ENCODE measurements around the gene SLC13A2. TPM values are rescaled to one million over a fixed set of nuclear protein-coding genes. Genes with fewer than 3 reads are reported as not detected.

The SLC13A2 gene
- total and polyA plus RNA-seq, 2 of the 4 experiments (the other 2 are of a cell fraction) = not detected

DNA sequence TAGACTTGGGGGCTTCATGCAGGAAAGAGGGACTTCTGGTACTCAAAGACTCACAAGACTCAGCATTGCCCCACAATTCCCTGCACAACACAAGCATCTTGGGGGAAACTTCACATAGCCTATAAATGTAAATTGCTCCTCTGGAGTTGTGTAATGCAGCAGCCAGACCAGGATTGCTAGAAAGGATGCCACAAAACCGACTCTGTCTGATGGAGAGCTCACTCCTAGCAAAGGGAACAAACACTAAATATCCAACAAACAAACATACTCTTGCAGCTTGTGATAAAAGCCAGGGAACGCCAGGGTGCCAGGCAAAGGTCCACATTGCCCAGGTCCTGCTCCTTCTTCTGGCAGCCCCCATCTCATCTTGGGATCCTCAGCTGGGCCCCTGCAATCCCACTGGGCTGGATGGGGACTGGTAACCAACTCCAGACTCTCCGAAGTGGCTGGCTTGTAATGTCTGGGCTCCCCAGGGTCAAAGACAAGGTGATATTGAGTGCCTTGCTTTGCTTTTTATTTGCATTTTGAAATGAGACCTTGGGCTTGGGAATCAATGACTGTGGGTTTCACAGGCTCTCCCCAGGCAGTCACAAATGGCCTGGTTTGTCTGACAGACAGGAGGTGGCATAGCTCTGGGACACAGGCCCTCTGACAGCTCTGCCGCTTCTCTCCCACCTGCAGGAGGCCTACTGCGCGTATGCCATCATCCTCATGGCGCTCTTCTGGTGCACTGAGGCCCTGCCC is 15.3 kb downstream of the SLC13A2 start:
- H2AFZ ChIP-seq (replicated peaks; ENCODE audit: low read length, poor library complexity) = no peak overlapping the region
- POLR2A ChIA-PET (ENCODE audit: unreplicated experiment) = no interaction called here
- no peak overlapping the region for H3K27ac ChIP-seq (ENCODE audit: insufficient read depth, low read length)
- H4K8ac ChIP-seq (ENCODE audit: low read depth in 2 of 2, low read length in 2 of 2) = no peak overlapping the region
- TF ChIP-seq RCOR1 (IDR thresholded peaks at IDR 0.05; ENCODE audit: insufficient replicate concordance, low read length) = no peak
- no peak for TF ChIP-seq RAD21 (IDR thresholded peaks at IDR 0.05; ENCODE audit: low read length)
- TF ChIP-seq RFX5 (IDR thresholded peaks at IDR 0.05; ENCODE audit: low read depth, low read length) = no peak
- TF ChIP-seq MXI1 (IDR thresholded peaks at IDR 0.05; ENCODE audit: borderline replicate concordance, low read depth, low read length) = no peak
- TF ChIP-seq MAFK (IDR thresholded peaks at IDR 0.05; ENCODE audit: low read depth, low read length) = no peak
- TF ChIP-seq CEBPB (IDR thresholded peaks at IDR 0.05; ENCODE audit: low read depth, low read length) = no peak
- peaks cover 6% of the 10 kb centered on the region; the same call in 1 of the 2 replicates for H3K4me1 ChIP-seq (ENCODE audit: control insufficient read depth, insufficient read depth, low read length)
- CTCF ChIA-PET = no interaction called here
- H3K9me1 ChIP-seq (ENCODE audit: insufficient read depth, low read length) = no peaks in the 10 kb centered on the region
- H3K56ac ChIP-seq (ENCODE audit: extremely low read depth, insufficient read depth, low read length) = no peak overlapping the region
- intact Hi-C loops (cut with micrococcal nuclease) = no loop called here
- no peak overlapping the region for H4K5ac ChIP-seq (ENCODE audit: low read depth, low read length)
- no peak overlapping the region for H3K18ac ChIP-seq (ENCODE audit: low read depth, low read length)
- in situ Hi-C loops (cut with MboI; ENCODE audit: low sequenced_read_pairs) = no loop called here
- no peak overlapping the region for H2BK20ac ChIP-seq (ENCODE audit: low read depth, low read length)
- no peak overlapping the region for H3K4ac ChIP-seq (ENCODE audit: low read depth, low read length)
- no peak overlapping the region for H2BK5ac ChIP-seq (ENCODE audit: low read depth, low read length, poor library complexity, severe bottlenecking)
- peaks cover 42% of the 10 kb centered on the region for H3K27me3 ChIP-seq (ENCODE audit: control insufficient read depth, insufficient read depth, low read length)
- H3K9me3 ChIP-seq (ENCODE audit: control insufficient read depth, insufficient read depth, low read length) = no peaks in the 10 kb centered on the region
- H3K14ac ChIP-seq (replicated peaks; ENCODE audit: low read depth, low read length) = no peak overlapping the region
- no peak overlapping the region for H3K9ac ChIP-seq (ENCODE audit: low read depth, low read length)
- H4K91ac ChIP-seq (ENCODE audit: insufficient read depth, low read depth, low read length) = no peak overlapping the region
- WGBS, 2 experiments (ENCODE audit: extremely low coverage in 2 of 2, insufficient read length in 1 of 2) = 42% methylated on average over 2 of the region's 7 CpGs; no CpG with 5 or more reads in 1 of the 2 experiments
- H2AK5ac ChIP-seq (ENCODE audit: low read depth, low read length) = no peak overlapping the region
- no TSS peak for BruUV-seq (replicated peaks)
- H3K4me3 ChIP-seq (ENCODE audit: insufficient read depth, low read depth, low read length) = no peak overlapping the region
- no peak overlapping the region for H3K23ac ChIP-seq (ENCODE audit: low read depth, low read length)
- H2BK120ac ChIP-seq (ENCODE audit: low read depth, low read length) = no peak overlapping the region
- H3K36me3 ChIP-seq (ENCODE audit: control insufficient read depth, insufficient read depth, low read length) = no peaks in the 10 kb centered on the region
- H2AK9ac ChIP-seq (replicated peaks; ENCODE audit: low read depth, low read length, poor library complexity) = no peak overlapping the region
- dilution Hi-C loops (cut with HindIII; ENCODE audit: low sequenced_read_pairs, unreplicated experiment) = no loop called here
- no peaks in the 10 kb centered on the region for H3K79me1 ChIP-seq (ENCODE audit: low read depth in 1 of 2, low read length in 2 of 2)
- no peak for DNase-seq
- H4K20me1 ChIP-seq (ENCODE audit: insufficient read depth, low read length) = no peaks in the 10 kb centered on the region
- no peak overlapping the region for H3K4me2 ChIP-seq (ENCODE audit: low read depth, low read length)
- no peak for ATAC-seq (ENCODE audit: low read depth)
- H2BK15ac ChIP-seq (ENCODE audit: low read depth, low read length) = no peak overlapping the region
